Endothelial cell of hepatic sinusoid (primary cell): Measurements from ENCODE around the gene PHRF1.

ENCODE experiments used
- in situ Hi-C: cut with HindIII; loops from 2 replicates; pipeline ENCODE4 v1.10.0; 2017; ENCODE audit warnings: low sequenced_read_pairs

The PHRF1 gene

GRCh38 chr11:593347-593746 is 17.1 kb downstream of the PHRF1 start:
- in situ Hi-C loops, result no loop called here

- in situ Hi-C loops, result no loop called here
These were observed 19.1 kb downstream of the PHRF1 start for GRCh38 chr11:595400-595799.

GRCh38 chr11:596374-596773 is 20.1 kb downstream of the PHRF1 start:
- in situ Hi-C loops, result no loop called here

GRCh38 chr11:597166-597725 is 21.0 kb downstream of the PHRF1 start:
- in situ Hi-C loops, result no loop called here

- in situ Hi-C loops, result no loop called here
These were observed 21.9 kb downstream of the PHRF1 start for GRCh38 chr11:598005-598680.

GRCh38 chr11:601573-602245 is 25.4 kb downstream of the PHRF1 start:
- in situ Hi-C loops, result no loop called here

GRCh38 chr11:603154-603553 is 26.9 kb downstream of the PHRF1 start:
- in situ Hi-C loops, result no loop called here

- in situ Hi-C loops, result no loop called here
These were observed 29.2 kb downstream of the PHRF1 start for GRCh38 chr11:605286-606129.

- in situ Hi-C loops, result no loop called here
These were observed 30.0 kb downstream of the PHRF1 start for GRCh38 chr11:606245-606644.

- in situ Hi-C loops, result no loop called here
These were observed 30.9 kb downstream of the PHRF1 start for GRCh38 chr11:607020-607780.

- in situ Hi-C loops, result no loop called here
These were observed 31.8 kb downstream of the PHRF1 start for GRCh38 chr11:607971-608659.

- in situ Hi-C loops, result no loop called here
These were observed 32.6 kb downstream of the PHRF1 start for GRCh38 chr11:608791-609251.

- in situ Hi-C loops, result no loop called here
These were observed 33.1 kb downstream of the PHRF1 start for GRCh38 chr11:609341-609811.

GRCh38 chr11:610146-610801 is 34.0 kb downstream of the PHRF1 start:
- in situ Hi-C loops, result no loop called here

- in situ Hi-C loops, result no loop called here
These were observed 35.0 kb downstream of the PHRF1 start for GRCh38 chr11:611001-611996.

- in situ Hi-C loops, result no loop called here
These were observed 36.1 kb downstream of the PHRF1 start for GRCh38 chr11:612201-612960.

GRCh38 chr11:612961-613300 is 36.7 kb downstream of the PHRF1 start:
- in situ Hi-C loops, result no loop called here
